ENCODE data around the gene PSMD1. TPM values are rescaled to one million over a fixed set of nuclear protein-coding genes. Genes with fewer than 3 reads are reported as not detected.

PSMD1 gene
- total RNA-seq, 4 donors from 2014 or later = 24.3 to 85.3 (median 74.7) TPM

GRCh38 chr2:231043796-231044195, 12.9 kb upstream of the PSMD1 start:
- intact Hi-C loops (cut with DNase I; ENCODE audit: low total_unique reads) = no loop called here

GRCh38 chr2:231046916-231047273, 9.8 kb upstream of the PSMD1 start:
- Histone ChIP-seq H3K9me3 (no peaks in the 10 kb centered on the region), H3K27ac (no peak overlapping the region), H3K4me3 (no peak overlapping the region), H3K4me1 (peaks cover 0 to 38% (median 23%) of the 10 kb centered on the region in 4 donors), H3K36me3 (no peaks in the 10 kb centered on the region), H3K27me3 (no peaks in the 10 kb centered on the region)
- 89% methylated on average over 5 of the region's 5 CpGs; no CpG with 5 or more reads in 1 of the 2 donors for WGBS, 2 donors (ENCODE audit: low coverage in 1 of 2)
- DNase-seq = no peak
- in situ Hi-C loops (cut with MboI; ENCODE audit: low pct_ligation_motif_present in 1 of 4, low pct_unique_long_range_greater_than_20kb in 1 of 4, low sequenced_read_pairs in 3 of 4) (no loop called here), intact Hi-C loops (cut with DNase I; ENCODE audit: low total_unique reads) (no loop called here)
- TF ChIP-seq CTCF (IDR thresholded peaks at IDR 0.05) (no peak), POLR2AphosphoS5 (IDR thresholded peaks at IDR 0.05) (no peak), POLR2A (IDR thresholded peaks at IDR 0.05) (no peak), EP300 (IDR thresholded peaks at IDR 0.05; ENCODE audit: low read depth) (no peak)

More at GRCh38 chr2:231043796-231044195, 12.9 kb upstream of the PSMD1 start:
- H3K4me1 ChIP-seq = peaks cover 0 to 20% (median 3%) of the 10 kb centered on the region in 4 donors
- in situ Hi-C loops (cut with MboI; ENCODE audit: low pct_ligation_motif_present in 1 of 4, low pct_unique_long_range_greater_than_20kb in 1 of 4, low sequenced_read_pairs in 3 of 4) = no loop called here
- H3K27me3 ChIP-seq = peaks cover 16% of the 10 kb centered on the region
- H3K4me3 ChIP-seq = no peak overlapping the region
- no peak overlapping the region for H3K27ac ChIP-seq
- H3K36me3 ChIP-seq = no peaks in the 10 kb centered on the region
- no peak for DNase-seq
- WGBS, 2 donors (ENCODE audit: low coverage in 1 of 2) = 95% methylated on average over 4 of the region's 4 CpGs
- TF ChIP-seq POLR2AphosphoS5 (IDR thresholded peaks at IDR 0.05) (no peak), POLR2A (IDR thresholded peaks at IDR 0.05) (no peak), CTCF (IDR thresholded peaks at IDR 0.05) (no peak), EP300 (IDR thresholded peaks at IDR 0.05; ENCODE audit: low read depth) (no peak)
- no peaks in the 10 kb centered on the region for H3K9me3 ChIP-seq

- no peaks in the 10 kb centered on the region for H3K36me3 ChIP-seq
- DNase-seq = no peak
- no peaks in the 10 kb centered on the region for H3K9me3 ChIP-seq
- in situ Hi-C loops (cut with MboI; ENCODE audit: low pct_ligation_motif_present in 1 of 4, low pct_unique_long_range_greater_than_20kb in 1 of 4, low sequenced_read_pairs in 3 of 4) (no loop called here), intact Hi-C loops (cut with DNase I; ENCODE audit: low total_unique reads) (no loop called here)
- H3K27me3 ChIP-seq = no peaks in the 10 kb centered on the region
- WGBS, 2 donors (ENCODE audit: low coverage in 1 of 2) = 69% methylated on average over 8 of the region's 8 CpGs; no CpG with 5 or more reads in 1 of the 2 donors
- peaks cover 0 to 43% (median 28%) of the 10 kb centered on the region in 4 donors for H3K4me1 ChIP-seq
- no peak overlapping the region for H3K27ac ChIP-seq
- TF ChIP-seq POLR2A (IDR thresholded peaks at IDR 0.05) (no peak), EP300 (IDR thresholded peaks at IDR 0.05; ENCODE audit: low read depth) (no peak), POLR2AphosphoS5 (IDR thresholded peaks at IDR 0.05) (no peak), CTCF (IDR thresholded peaks at IDR 0.05) (no peak)
- no peak overlapping the region for H3K4me3 ChIP-seq
Observed at GRCh38 chr2:231047274-231047922, 9.3 kb upstream of the PSMD1 start.

- intact Hi-C loops (cut with DNase I; ENCODE audit: low total_unique reads) = no loop called here
- Histone ChIP-seq H3K9me3 (no peaks in the 10 kb centered on the region), H3K4me1 (peaks cover 0 to 45% (median 32%) of the 10 kb centered on the region in 4 donors), H3K27me3 (no peaks in the 10 kb centered on the region), H3K4me3 (no peak overlapping the region), H3K36me3 (no peaks in the 10 kb centered on the region), H3K27ac (peak overlapping the region in 1 of 4 donors; percentile 83)
- no peak for DNase-seq
- TF ChIP-seq POLR2A (IDR thresholded peaks at IDR 0.05) (no peak), EP300 (IDR thresholded peaks at IDR 0.05; ENCODE audit: low read depth) (no peak)
- in situ Hi-C loops (cut with MboI; ENCODE audit: low pct_ligation_motif_present in 1 of 4, low pct_unique_long_range_greater_than_20kb in 1 of 4, low sequenced_read_pairs in 3 of 4) = no loop called here
- WGBS, 2 donors (ENCODE audit: low coverage in 1 of 2) = 67% methylated on average over 10 of the region's 10 CpGs; no CpG with 5 or more reads in 1 of the 2 donors
Observed at GRCh38 chr2:231047923-231048915, 8.4 kb upstream of the PSMD1 start.
